Stimulated activated CD8-positive, alpha-beta memory T cell treated with anti-CD3 and anti-CD28 coated beads, Interleukin-4, amount 100 ng/mL, for 4 hours (primary cell): ENCODE data around the gene LEAP2.

ENCODE experiments used
- DNase-seq, 2 donors: peaks; one replicate each; pipeline ENCODE4 v3.0.0-alpha.2; 2020; ENCODE audit warnings: low read depth in 2 of 2, low spot score in 1 of 2

The LEAP2 gene

GRCh38 chr5:132873119-132873929 is at the start of gene LEAP2:
Gene LEAP2, plus strand, starts transcription at chr5:132873668. Its CDS starts 27 bp downstream, at chr5:132873695.
- DNase-seq: no peak

GRCh38 chr5:132824426-132824825 is 49.0 kb upstream of the LEAP2 start:
- DNase-seq: no peak

GRCh38 chr5:132825033-132825833 is 48.2 kb upstream of the LEAP2 start:
- DNase-seq: no peak

- no peak for DNase-seq
Measured at GRCh38 chr5:132825834-132826391, 47.6 kb upstream of the LEAP2 start.

- no peak for DNase-seq
Measured at GRCh38 chr5:132826424-132827082, 46.9 kb upstream of the LEAP2 start.

- no peak for DNase-seq
Measured at GRCh38 chr5:132827943-132828673, 45.4 kb upstream of the LEAP2 start.

GRCh38 chr5:132828846-132829494 is 44.5 kb upstream of the LEAP2 start:
- DNase-seq: no peak

GRCh38 chr5:132829742-132830435 is 43.6 kb upstream of the LEAP2 start:
- DNase-seq: peak in 1 of 2 donors; percentile 40

GRCh38 chr5:132830436-132831094 is 42.9 kb upstream of the LEAP2 start, which contains the start of gene SHROOM1:
Gene SHROOM1, minus strand, starts transcription at chr5:132830647. Its CDS starts 4,507 bp downstream, at chr5:132826140.
- DNase-seq: no peak

GRCh38 chr5:132831095-132831860 is 42.2 kb upstream of the LEAP2 start:
- DNase-seq: no peak

- no peak for DNase-seq
Measured at GRCh38 chr5:132832612-132833011, 40.9 kb upstream of the LEAP2 start.

GRCh38 chr5:132834057-132834456 is 39.4 kb upstream of the LEAP2 start:
- DNase-seq: no peak

GRCh38 chr5:132836852-132837251 is 36.6 kb upstream of the LEAP2 start:
- no peak for DNase-seq

GRCh38 chr5:132837868-132838267 is 35.6 kb upstream of the LEAP2 start:
- no peak for DNase-seq

- DNase-seq: no peak
Measured at GRCh38 chr5:132838516-132839282, 34.8 kb upstream of the LEAP2 start.

- no peak for DNase-seq
Measured at GRCh38 chr5:132839426-132840301, 33.8 kb upstream of the LEAP2 start.
